Measurements from ENCODE around the gene MCUB. TPM values are rescaled to one million over a fixed set of nuclear protein-coding genes. Genes with fewer than 3 reads are reported as not detected.

Gene MCUB
- total RNA-seq, 6 experiments from 2014 or later = 10.2 to 16.5 (median 15.3) TPM

DNA sequence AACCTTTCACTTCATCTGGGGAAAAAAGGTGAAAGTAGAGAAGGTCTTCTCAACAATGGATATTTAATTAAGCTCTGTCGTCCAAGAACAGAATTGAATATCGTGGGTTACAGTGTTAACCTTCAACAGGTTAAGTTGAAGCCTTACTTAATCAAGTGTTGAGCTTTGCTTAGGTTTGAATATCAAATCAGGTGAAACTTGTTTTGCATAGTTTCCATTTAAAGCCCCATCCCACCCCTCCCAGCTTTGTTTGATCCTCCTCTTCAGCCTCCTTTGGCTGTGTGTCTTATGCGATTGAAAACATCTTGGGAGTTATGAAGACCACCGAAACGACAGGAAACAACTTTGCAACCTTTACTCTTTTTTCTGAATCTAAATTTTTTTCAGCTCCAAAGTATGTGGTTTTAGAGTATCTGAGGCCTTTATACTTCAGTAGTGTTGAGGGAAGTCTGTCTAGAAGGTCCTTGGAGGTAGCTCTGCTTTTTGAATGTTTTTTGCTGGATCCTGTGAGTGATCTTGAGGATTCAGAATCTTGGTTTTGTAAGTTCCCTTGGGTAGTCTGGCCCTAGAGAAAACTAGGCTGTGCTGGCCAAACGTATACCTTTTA is 39.1 kb downstream of the MCUB start:
- no peak for DNase-seq
- H3K27me3 Mint-ChIP-seq (ENCODE audit: insufficient read depth) = peaks cover 1% of the 10 kb centered on the region; the same call in 1 of the 2 replicates
- H3K4me1 Mint-ChIP-seq (ENCODE audit: low read depth) = no peaks in the 10 kb centered on the region
- TF ChIP-seq CTCF (IDR thresholded peaks at IDR 0.05) = no peak
- H3K4me3 Mint-ChIP-seq = no peak overlapping the region
- no peak overlapping the region for H3K27ac Mint-ChIP-seq
- peaks cover 9% of the 10 kb centered on the region; the same call in 1 of the 2 replicates for H3K36me3 Mint-ChIP-seq (ENCODE audit: low read depth)
- peaks cover 5% of the 10 kb centered on the region for H3K9me3 Mint-ChIP-seq

DNA sequence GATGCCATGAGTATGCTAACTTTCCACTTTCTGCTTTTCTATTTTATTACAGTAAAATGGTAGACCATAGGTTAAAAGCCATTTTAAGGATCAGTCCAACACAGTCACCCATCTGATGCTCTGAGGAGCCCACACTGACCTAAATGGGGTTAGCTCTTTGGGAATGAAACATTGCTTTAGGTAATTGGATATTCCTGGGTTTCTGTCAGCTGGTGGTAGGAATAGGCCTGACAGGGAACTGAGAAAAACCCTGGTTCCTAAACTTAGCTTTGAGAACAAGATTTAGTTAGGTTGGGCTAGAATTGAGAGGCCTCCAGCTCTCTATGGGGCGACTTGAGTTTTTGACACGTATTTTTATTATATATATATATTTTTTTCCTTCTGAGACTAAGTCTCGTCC is 40.4 kb downstream of the MCUB start:
- Mint-ChIP-seq H3K4me3 (no peak overlapping the region), H3K4me1 (ENCODE audit: low read depth) (no peaks in the 10 kb centered on the region), H3K36me3 (ENCODE audit: low read depth) (peaks cover 9% of the 10 kb centered on the region; the same call in 1 of the 2 replicates), H3K27me3 (ENCODE audit: insufficient read depth) (peaks cover 1% of the 10 kb centered on the region; the same call in 1 of the 2 replicates), H3K27ac (no peak overlapping the region), H3K9me3 (peaks cover 5% of the 10 kb centered on the region)
- no peak for DNase-seq
- no peak for TF ChIP-seq CTCF (IDR thresholded peaks at IDR 0.05)

- Mint-ChIP-seq H3K4me3 (no peak overlapping the region), H3K4me1 (ENCODE audit: low read depth) (no peaks in the 10 kb centered on the region), H3K27me3 (ENCODE audit: insufficient read depth) (peaks cover 1% of the 10 kb centered on the region; the same call in 1 of the 2 replicates), H3K27ac (no peak overlapping the region), H3K36me3 (ENCODE audit: low read depth) (peaks cover 9% of the 10 kb centered on the region; the same call in 1 of the 2 replicates), H3K9me3 (peaks cover 5% of the 10 kb centered on the region)
- DNase-seq = no peak
- no peak for TF ChIP-seq CTCF (IDR thresholded peaks at IDR 0.05)
These were observed 41.3 kb downstream of the MCUB start for GRCh38 chr4:109601336-109601735.

DNA sequence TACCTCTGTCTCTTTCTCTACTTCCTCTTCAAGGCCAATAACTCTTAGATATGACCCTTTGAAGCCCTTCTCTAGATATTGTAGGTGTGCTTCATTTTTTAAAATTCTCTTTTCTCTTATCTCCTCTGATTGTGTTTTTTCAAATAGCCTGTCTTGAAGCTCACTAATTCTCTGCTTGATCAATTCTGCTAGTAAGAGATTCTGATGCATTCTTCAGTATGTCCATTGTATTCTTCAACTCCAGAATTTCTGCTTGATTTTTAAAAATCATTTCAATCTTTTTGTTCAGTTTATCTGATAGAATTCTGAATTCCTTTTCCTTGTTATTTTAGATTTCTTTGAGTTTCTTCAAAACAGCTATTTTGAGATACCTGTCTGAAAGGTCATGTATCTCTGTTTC is 47.9 kb downstream of the MCUB start:
- H3K4me3 Mint-ChIP-seq = no peak overlapping the region
- peaks cover 13% of the 10 kb centered on the region for H3K36me3 Mint-ChIP-seq (ENCODE audit: low read depth)
- H3K4me1 Mint-ChIP-seq (ENCODE audit: low read depth) = peaks cover 22% of the 10 kb centered on the region
- no peak overlapping the region for H3K27ac Mint-ChIP-seq
- H3K27me3 Mint-ChIP-seq (ENCODE audit: insufficient read depth) = no peaks in the 10 kb centered on the region; the same call in 1 of the 2 replicates
- TF ChIP-seq CTCF (IDR thresholded peaks at IDR 0.05) = no peak
- no peak for DNase-seq
- H3K9me3 Mint-ChIP-seq = peaks cover 10% of the 10 kb centered on the region

DNA sequence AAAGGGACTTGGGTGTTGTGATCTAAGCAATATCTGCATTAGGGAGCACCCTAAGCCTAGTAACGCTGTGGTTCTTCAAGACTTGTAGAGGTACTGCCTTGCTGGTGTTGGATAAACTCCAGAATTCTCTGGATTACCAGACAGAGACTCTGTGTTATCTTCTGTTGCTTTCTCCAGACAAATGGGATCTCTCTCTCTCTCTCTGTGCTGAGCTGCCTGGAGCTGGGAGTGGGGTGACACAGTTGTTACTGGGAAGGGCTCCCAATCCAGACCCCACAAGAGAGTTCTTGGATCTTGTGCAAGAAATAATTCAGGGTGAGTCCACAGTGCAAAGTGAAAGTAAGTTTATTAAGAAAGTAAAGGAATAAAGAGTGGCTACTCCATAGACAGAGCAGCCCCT is 48.8 kb downstream of the MCUB start:
- no peak overlapping the region for H3K4me3 Mint-ChIP-seq
- DNase-seq = no peak
- H3K4me1 Mint-ChIP-seq (ENCODE audit: low read depth) = peaks cover 22% of the 10 kb centered on the region
- no peak for TF ChIP-seq CTCF (IDR thresholded peaks at IDR 0.05)
- H3K36me3 Mint-ChIP-seq (ENCODE audit: low read depth) = peaks cover 10% of the 10 kb centered on the region; the same call in 1 of the 2 replicates
- H3K27me3 Mint-ChIP-seq (ENCODE audit: insufficient read depth) = no peaks in the 10 kb centered on the region; the same call in 1 of the 2 replicates
- no peak overlapping the region for H3K27ac Mint-ChIP-seq
- H3K9me3 Mint-ChIP-seq = peaks cover 10% of the 10 kb centered on the region
